K562 (cell line): Measurements from ENCODE around the gene RNF145. TPM values are rescaled to one million over a fixed set of nuclear protein-coding genes. Genes with fewer than 3 reads are reported as not detected.

ENCODE experiments used
- ATAC-seq: fragments of 200-7000 bp; cut with Tn5 transposase; 3 replicates; pipeline ENCODE4 v1.9.1; 2020; ENCODE audit warnings: moderate library complexity
- BruUV-seq: library from RNA; stranded (reverse); fragments of 400-500 nt; replicated peaks from 2 replicates; lab custom pipeline; 2021; lab: Mats Ljungman, UMichigan
- CTCF ChIA-PET: fragments of 300-600 bp; formaldehyde crosslinking; extraction: SDS; loops from one replicate; lab custom pipeline; 2021; ENCODE audit warnings: low intra/inter-chr PET ratio; lab: Yijun Ruan, JAX
- POLR2A ChIA-PET: fragments of 300-600, 350-650 bp; sonication (Branson Sonifier 250); formaldehyde crosslinking; extraction: SDS; loops from one replicate; lab custom pipeline; 2021; ENCODE audit warnings: antibody characterized with exemption, inconsistent platforms; lab: Yijun Ruan, JAX
- DNase-seq, 4 experiments: peaks; one replicate each; pipeline versions ENCODE4 v3.0.0 to v3.0.0-alpha.2; 2011 to 2018; ENCODE audit warnings: low spot score in 3 of 4, mixed read lengths in 3 of 4; ENCODE audit errors: extremely low read depth in 1 of 4
- FAIRE-seq: peaks from 2 replicates; lab custom pipeline; 2011; peaks lifted over from hg19 to GRCh38; lab: Jason Lieb, UNC
- H2AFZ ChIP-seq: 2 replicates; pipeline ENCODE4 v1.6.0; 2011; ENCODE audit warnings: low read depth, low read length, control low read depth, inconsistent platforms
- H3K27ac ChIP-seq: fragments of 200-600 bp; 3 replicates; pipeline ENCODE4 v1.8.0; 2011; ENCODE audit warnings: low read depth, mild to moderate bottlenecking, control low read depth, inconsistent platforms, low read length, moderate library complexity, mixed read lengths; ENCODE audit errors: extremely low read depth
- H3K27me3 ChIP-seq, 2 experiments: fragments of 300-600 bp in 1 of 2; 2 replicates in 1 of 2; 3 replicates in 1 of 2; pipeline versions ENCODE4 v1.6.0 to v1.8.0; 2011; ENCODE audit warnings: inconsistent platforms in 2 of 2, low read length in 2 of 2, mild to moderate bottlenecking in 1 of 2, mixed read lengths in 1 of 2, moderate library complexity in 1 of 2; ENCODE audit not compliant: control insufficient read depth in 2 of 2, insufficient read depth in 2 of 2
- H3K36me3 ChIP-seq: fragments of 300-600 bp; 3 replicates; pipeline ENCODE4 v1.8.0; 2011; ENCODE audit warnings: mild to moderate bottlenecking, low read length, inconsistent platforms; ENCODE audit not compliant: control insufficient read depth, insufficient read depth
- H3K4me1 ChIP-seq, 2 experiments: fragments of 200-600 bp in 1 of 2; replicated peaks in 1 of 2; 2 replicates in 1 of 2; 3 replicates in 1 of 2; pipeline versions ENCODE4 v1.5.1 to v1.8.0; 2011; ENCODE audit warnings: inconsistent platforms in 2 of 2, low read length in 2 of 2, mild to moderate bottlenecking in 1 of 2, mixed read lengths in 1 of 2, moderate library complexity in 1 of 2; ENCODE audit not compliant: control insufficient read depth in 2 of 2, insufficient read depth in 2 of 2
- H3K4me2 ChIP-seq: 2 replicates; pipeline ENCODE4 v1.6.1; 2011; ENCODE audit warnings: low read length, control low read depth, inconsistent platforms, mixed read lengths; ENCODE audit not compliant: insufficient read depth
- H3K4me3 ChIP-seq: fragments of 200-600 bp; sonication (generic), shearing (Covaris generic); 2 replicates; pipeline ENCODE4 v1.5.1; 2016; ENCODE audit warnings: control low read depth, inconsistent platforms
- H3K79me2 ChIP-seq: fragments of 200-600 bp; 3 replicates; pipeline ENCODE4 v1.8.0; 2011; ENCODE audit warnings: low read length, inconsistent platforms; ENCODE audit not compliant: control insufficient read depth, insufficient read depth
- H3K9ac ChIP-seq, 2 experiments: 2 replicates each; pipeline versions ENCODE4 v1.6.0 to v1.6.1; 2011; ENCODE audit warnings: low read depth in 2 of 2, low read length in 2 of 2, control low read depth in 1 of 2, inconsistent platforms in 1 of 2, mild to moderate bottlenecking in 1 of 2, mixed read lengths in 1 of 2; ENCODE audit not compliant: insufficient read depth in 1 of 2
- H3K9me1 ChIP-seq: one replicate; pipeline ENCODE4 v1.6.0; 2011; ENCODE audit warnings: inconsistent platforms, mild to moderate bottlenecking, low read length, moderate library complexity; ENCODE audit not compliant: control insufficient read depth, insufficient read depth
- H3K9me3 ChIP-seq: replicated peaks from 2 replicates; pipeline ENCODE4 v1.5.1; 2011; ENCODE audit warnings: low read depth, low read length, inconsistent platforms; ENCODE audit not compliant: control insufficient read depth, insufficient read depth
- H4K20me1 ChIP-seq: replicated peaks from 2 replicates; pipeline ENCODE4 v1.6.1; 2011; ENCODE audit warnings: low read length, inconsistent platforms, mixed read lengths; ENCODE audit not compliant: control insufficient read depth, insufficient read depth
- CEBPG ChIP-seq, 3 experiments: fragments of 200-800 bp in 1 of 3; sonication (Bioruptor generic) in 1 of 3; sonication (generic) in 1 of 3; formaldehyde crosslinking in 1 of 3; IDR thresholded peaks in 2 of 3; conservative IDR thresholded peaks in 1 of 3; 2 replicates each; pipeline versions ENCODE4 v1.6.1 to v1.8.0; 2016 to 2022; ENCODE audit warnings: missing compliant biosample characterization in 2 of 3, missing genetic modification characterization in 2 of 3, mild to moderate bottlenecking in 1 of 3, missing genetic modification reagents in 1 of 3
- CSDE1 ChIP-seq, 2 experiments: fragments of 450-650 bp; IDR thresholded peaks; 2 replicates each; pipeline ENCODE4 v1.6.1; 2016; ENCODE audit warnings: mild to moderate bottlenecking in 1 of 2
- HMGXB4 ChIP-seq: sonication (generic); formaldehyde crosslinking; IDR thresholded peaks from 2 replicates; pipeline ENCODE4 v1.8.1; 2023; ENCODE audit warnings: mild to moderate bottlenecking, missing genetic modification reagents
- NBN ChIP-seq: fragments of 450-650 bp; IDR thresholded peaks from 2 replicates; pipeline ENCODE4 v1.6.1; 2016; ENCODE audit warnings: low read depth, mild to moderate bottlenecking
- NFIC ChIP-seq: fragments of 450-650 bp; IDR thresholded peaks from 2 replicates; pipeline ENCODE4 v1.6.1; 2017; ENCODE audit warnings: mild to moderate bottlenecking, inconsistent platforms
- ZC3H11A ChIP-seq: IDR thresholded peaks from 2 replicates; pipeline ENCODE4 v1.6.1; 2012; ENCODE audit warnings: low read depth, low read length, improper control_type of control experiment
- ZNF134 ChIP-seq: fragments of 250-450 bp; sonication (Bioruptor Pico); conservative IDR thresholded peaks from 2 replicates; pipeline ENCODE4 v1.4.0; 2020
- WGBS: fragments of 100-300 bp; shearing (Covaris generic); methylation state at CpG from one replicate; pipeline ENCODE4 v1.1.6; 2016; ENCODE audit warnings: low coverage, mixed read lengths; ENCODE audit not compliant: insufficient coverage; ENCODE audit errors: missing lambda C conversion rate; 5-methylcytosine and 5-hydroxymethylcytosine counted together
- in situ Hi-C: fragments of 300-500 bp; cut with MboI; formaldehyde crosslinking; loops from 4 replicates; pipeline ENCODE4 v1.15.0; 2018; ENCODE audit warnings: inconsistent platforms, mixed read lengths
- intact Hi-C: fragments of 100-400 bp; cut with micrococcal nuclease; formaldehyde crosslinking; loops from 2 replicates; pipeline ENCODE4 v1.14.2; 2022
- polyA plus RNA-seq, 8 experiments: library from polyadenylated mRNA; depleted of rRNA in 4 of 8; stranded (reverse) in 5 of 8; unstranded in 3 of 8; fragments of >200 nt; fragmentation: Nextera tagmentation in 2 of 8; fragmentation: Illumina TruSeq in 1 of 8; extraction: Ambion mirVana in 2 of 8; extraction: Trizol in 1 of 8; gene quantifications; 2 replicates each; pipeline versions ENCODE4 v1.2.1 to v1.2.3, GENCODE V29; 2011 to 2014; ENCODE audit warnings: inconsistent platforms in 1 of 8, missing spikeins in 1 of 8
- total RNA-seq, 7 experiments: library from RNA; depleted of rRNA in 6 of 7; stranded (reverse); fragments of >200 nt in 6 of 7; fragmentation: Illumina TruSeq in 2 of 7; extraction: Trizol in 2 of 7; gene quantifications; 2 replicates each; pipeline versions ENCODE4 v1.2.1 to v1.2.3, GENCODE V29; 2011 to 2021; ENCODE audit warnings: low replicate concordance in 1 of 7
- TF ChIP-seq, protein P1 (sequence below): sonication (generic); formaldehyde crosslinking; IDR thresholded peaks from 2 replicates; pipeline ENCODE4 v1.8.0; 2023; ENCODE audit warnings: mild to moderate bottlenecking, missing genetic modification reagents

Gene RNF145
- total and polyA plus RNA-seq, 9 of the 15 experiments (the other 6 are each of a cell fraction or from before 2014, with no cell fraction given) = 13.6 to 40.7 (median 25.4) TPM

- no peak overlapping the region for H3K4me2 ChIP-seq
- 55% methylated on average over 4 of the region's 4 CpGs for WGBS
- FAIRE-seq (no peak), ATAC-seq (no peak), DNase-seq (no peak)
- no peak overlapping the region for H3K27ac ChIP-seq
- no peaks in the 10 kb centered on the region for H3K9me1 ChIP-seq
- ChIA-PET POLR2A (no interaction called here), CTCF (no interaction called here)
- H3K9me3 ChIP-seq = no peaks in the 10 kb centered on the region
- H3K36me3 ChIP-seq = no peaks in the 10 kb centered on the region
- no TSS peak for BruUV-seq
- TF ChIP-seq HMGXB4 = no peak
- TF ChIP-seq, protein P1, sequence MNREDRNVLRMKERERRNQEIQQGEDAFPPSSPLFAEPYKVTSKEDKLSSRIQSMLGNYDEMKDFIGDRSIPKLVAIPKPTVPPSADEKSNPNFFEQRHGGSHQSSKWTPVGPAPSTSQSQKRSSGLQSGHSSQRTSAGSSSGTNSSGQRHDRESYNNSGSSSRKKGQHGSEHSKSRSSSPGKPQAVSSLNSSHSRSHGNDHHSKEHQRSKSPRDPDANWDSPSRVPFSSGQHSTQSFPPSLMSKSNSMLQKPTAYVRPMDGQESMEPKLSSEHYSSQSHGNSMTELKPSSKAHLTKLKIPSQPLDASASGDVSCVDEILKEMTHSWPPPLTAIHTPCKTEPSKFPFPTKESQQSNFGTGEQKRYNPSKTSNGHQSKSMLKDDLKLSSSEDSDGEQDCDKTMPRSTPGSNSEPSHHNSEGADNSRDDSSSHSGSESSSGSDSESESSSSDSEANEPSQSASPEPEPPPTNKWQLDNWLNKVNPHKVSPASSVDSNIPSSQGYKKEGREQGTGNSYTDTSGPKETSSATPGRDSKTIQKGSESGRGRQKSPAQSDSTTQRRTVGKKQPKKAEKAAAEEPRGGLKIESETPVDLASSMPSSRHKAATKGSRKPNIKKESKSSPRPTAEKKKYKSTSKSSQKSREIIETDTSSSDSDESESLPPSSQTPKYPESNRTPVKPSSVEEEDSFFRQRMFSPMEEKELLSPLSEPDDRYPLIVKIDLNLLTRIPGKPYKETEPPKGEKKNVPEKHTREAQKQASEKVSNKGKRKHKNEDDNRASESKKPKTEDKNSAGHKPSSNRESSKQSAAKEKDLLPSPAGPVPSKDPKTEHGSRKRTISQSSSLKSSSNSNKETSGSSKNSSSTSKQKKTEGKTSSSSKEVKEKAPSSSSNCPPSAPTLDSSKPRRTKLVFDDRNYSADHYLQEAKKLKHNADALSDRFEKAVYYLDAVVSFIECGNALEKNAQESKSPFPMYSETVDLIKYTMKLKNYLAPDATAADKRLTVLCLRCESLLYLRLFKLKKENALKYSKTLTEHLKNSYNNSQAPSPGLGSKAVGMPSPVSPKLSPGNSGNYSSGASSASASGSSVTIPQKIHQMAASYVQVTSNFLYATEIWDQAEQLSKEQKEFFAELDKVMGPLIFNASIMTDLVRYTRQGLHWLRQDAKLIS (CRISPR knock-in tag) = no peak
- no peak for TF ChIP-seq ZC3H11A
- TF ChIP-seq NBN = no peak
- no peak for TF ChIP-seq CEBPG (CRISPR knock-in tag; IDR thresholded peaks at IDR 0.05)
- TF ChIP-seq CEBPG (tag; conservative IDR thresholded peaks at IDR 0.05 in 1 of 2, IDR thresholded peaks at IDR 0.05 in 1 of 2) = 0 out of 4 replicates have a peak, but pooled peaks of 1 of the 2 experiments have one; percentile 3
- TF ChIP-seq NFIC = no peak
- no peak for TF ChIP-seq ZNF134 (CRISPR knock-in tag)
- TF ChIP-seq CSDE1 (IDR thresholded peaks at IDR 0.05) = no peak
- no peak overlapping the region for H3K4me3 ChIP-seq
- no peaks in the 10 kb centered on the region for H3K79me2 ChIP-seq
- H3K9ac ChIP-seq = no peak overlapping the region
- H3K27me3 ChIP-seq = no peaks in the 10 kb centered on the region
- intact Hi-C loops (no loop called here), in situ Hi-C loops (no loop called here)
- peaks cover 0 to 9% of the 10 kb centered on the region in 2 experiments; a peak in 3 of 5 replicates for H3K4me1 ChIP-seq
- no peaks in the 10 kb centered on the region for H4K20me1 ChIP-seq
- no peak overlapping the region for H2AFZ ChIP-seq
These were observed 33.3 kb upstream of the RNF145 start for GRCh38 chr5:159242656-159243055.
